Testis (tissue), 2 donors: ENCODE data around the gene GALNT15.

Source experiments
- CTCF ChIP-seq, 3 experiments: fragments of 450-650 bp in 2 of 3; fragments of 200-600 bp in 1 of 3; sonication (generic) in 1 of 3; IDR thresholded peaks; one replicate each; pipeline ENCODE4 v1.5.1; 2016 to 2019; ENCODE audit warnings: antibody characterized with exemption in 3 of 3, mild to moderate bottlenecking in 2 of 3, moderate library complexity in 1 of 3
- POLR2A ChIP-seq: fragments of 450-650 bp; IDR thresholded peaks from one replicate; pipeline ENCODE4 v1.6.1; 2017; ENCODE audit warnings: antibody characterized with exemption, mild to moderate bottlenecking, moderate library complexity

- no peak for TF ChIP-seq CTCF (IDR thresholded peaks at IDR 0.05)
- no peak for TF ChIP-seq POLR2A
These were observed 59.8 kb downstream of the GALNT15 start for GRCh38 chr3:16234281-16234680.
